Common myeloid progenitor, CD34-positive (primary cell): ENCODE measurements around the gene CDKN2B-AS1.

Experiments used
- CTCF ChIA-PET: fragments of 350-600 bp; sonication (Branson Sonifier 250); formaldehyde crosslinking; loops from one replicate; lab custom pipeline; 2021; ENCODE audit warnings: antibody characterized with exemption; lab: Charles Lee
- POLR2A ChIA-PET: fragments of 350-600 bp; sonication (Branson Sonifier 250); formaldehyde crosslinking; loops from one replicate; lab custom pipeline; 2021; ENCODE audit warnings: antibody characterized with exemption; lab: Charles Lee
- DNase-seq, 3 donors: peaks; one replicate each; pipeline versions ENCODE4 v3.0.0 to v3.0.0-alpha.2; 2013
- H3K27ac ChIP-seq, 2 experiments: 1 replicate in 1 of 2; 2 replicates in 1 of 2; pipeline ENCODE4 v1.7.0; 2013; ENCODE audit warnings: inconsistent platforms in 2 of 2, low read length in 2 of 2, mild to moderate bottlenecking in 2 of 2, low read depth in 1 of 2, moderate library complexity in 1 of 2; ENCODE audit not compliant: severe bottlenecking in 2 of 2, insufficient read depth in 1 of 2, poor library complexity in 1 of 2
- H3K27me3 ChIP-seq, 5 experiments: replicated peaks in 2 of 5; 1 replicate in 3 of 5; 2 replicates in 2 of 5; pipeline versions ENCODE4 v1.6.1 to v1.7.0; 2013; ENCODE audit warnings: low read length in 4 of 5, mild to moderate bottlenecking in 2 of 5, moderate library complexity in 2 of 5, inconsistent platforms in 1 of 5; ENCODE audit not compliant: insufficient read depth in 5 of 5, control insufficient read depth in 4 of 5
- H3K36me3 ChIP-seq, 4 experiments: 1 replicate in 2 of 4; 2 replicates in 2 of 4; pipeline versions ENCODE4 v1.6.1 to v1.7.0; 2013; ENCODE audit warnings: low read length in 3 of 4, control low read depth in 1 of 4, mild to moderate bottlenecking in 1 of 4; ENCODE audit not compliant: control insufficient read depth in 4 of 4, insufficient read depth in 4 of 4
- H3K4me1 ChIP-seq, 4 experiments: 1 replicate in 3 of 4; 2 replicates in 1 of 4; pipeline versions ENCODE4 v1.6.1 to v1.7.1; 2013; ENCODE audit warnings: low read length in 3 of 4, mild to moderate bottlenecking in 3 of 4, control low read depth in 1 of 4, inconsistent platforms in 1 of 4, moderate library complexity in 1 of 4; ENCODE audit not compliant: control insufficient read depth in 4 of 4, insufficient read depth in 4 of 4; ENCODE audit errors: control extremely low read depth in 1 of 4
- H3K4me3 ChIP-seq, 7 experiments: 1 replicate in 4 of 7; 2 replicates in 3 of 7; pipeline versions ENCODE4 v1.5.1 to v1.7.0; 2013; ENCODE audit warnings: mild to moderate bottlenecking in 7 of 7, low read length in 6 of 7, moderate library complexity in 6 of 7, inconsistent platforms in 2 of 7, low read depth in 2 of 7, control low read depth in 1 of 7; ENCODE audit not compliant: insufficient read depth in 4 of 7, control insufficient read depth in 1 of 7; ENCODE audit errors: extremely low read depth in 1 of 7
- H3K9me3 ChIP-seq, 5 experiments: 1 replicate in 4 of 5; 2 replicates in 1 of 5; pipeline versions ENCODE4 v1.6.1 to v1.7.1; 2013; ENCODE audit warnings: low read length in 4 of 5, mild to moderate bottlenecking in 2 of 5, inconsistent platforms in 1 of 5, low read depth in 1 of 5, moderate library complexity in 1 of 5; ENCODE audit not compliant: control insufficient read depth in 4 of 5, insufficient read depth in 2 of 5; ENCODE audit errors: control extremely low read depth in 1 of 5
- WGBS: methylation state at CpG from one replicate; pipeline ENCODE4 v1.1.5; 2013; ENCODE audit not compliant: insufficient coverage; 5-methylcytosine and 5-hydroxymethylcytosine counted together

Gene CDKN2B-AS1

DNA sequence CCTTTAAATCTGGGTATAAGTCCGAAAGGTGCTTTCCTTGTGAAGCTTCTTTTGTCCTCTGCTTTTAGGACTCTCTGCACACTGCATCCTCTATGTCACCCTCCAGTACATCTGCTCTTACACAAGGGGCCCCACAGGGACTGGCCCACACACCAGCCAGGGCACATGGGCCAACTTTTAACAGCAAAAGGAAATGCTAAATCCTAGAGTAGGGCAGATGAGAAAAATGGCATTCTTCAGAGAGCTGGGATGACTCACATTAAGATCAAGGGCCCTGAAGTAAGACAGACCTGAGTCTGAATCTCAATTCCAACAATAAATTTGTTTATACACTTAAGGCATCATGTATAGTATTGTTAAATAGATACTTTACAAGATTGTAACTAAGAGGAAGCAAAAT, 54.8 kb downstream of the CDKN2B-AS1 start:
- H3K4me1 ChIP-seq = peaks cover 7 to 21% (median 14%) of the 10 kb centered on the region in 4 experiments
- no peak overlapping the region for H3K4me3 ChIP-seq
- DNase-seq = no peak
- ChIA-PET POLR2A (no interaction called here), CTCF (interaction anchor here (1.1 to 4.1 kb wide), 3 partner anchors 9 to 236 kb away, joined by 3 to 26 read pairs (median 5); no protein-coding TSS in a partner anchor)
- 100% methylated on average over 1 of the region's 1 CpG for WGBS
- H3K27ac ChIP-seq = no peak overlapping the region
- peaks cover 15 to 80% (median 59%) of the 10 kb centered on the region in 5 experiments for H3K27me3 ChIP-seq
- H3K36me3 ChIP-seq = no peaks in the 10 kb centered on the region
- no peaks in the 10 kb centered on the region for H3K9me3 ChIP-seq

DNA sequence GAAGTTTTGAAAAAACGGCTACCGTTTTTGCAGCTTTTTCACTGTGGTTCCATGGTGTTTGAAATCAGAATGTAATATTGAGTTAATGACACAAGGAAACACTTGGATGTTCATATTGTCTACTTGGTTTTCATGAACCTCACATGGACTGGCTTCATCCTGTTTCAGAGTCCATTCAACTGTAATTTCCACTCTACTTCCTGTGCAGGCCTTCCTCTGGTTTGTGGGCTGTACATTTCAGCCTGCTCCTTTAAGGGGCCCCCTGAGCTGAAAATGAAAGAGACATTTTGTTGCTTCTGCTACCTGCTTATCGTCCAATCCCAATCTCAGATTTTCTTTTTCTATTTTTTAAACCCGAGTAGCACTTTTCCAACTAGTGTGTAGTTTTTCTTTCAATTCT, 56.3 kb downstream of the CDKN2B-AS1 start:
- Histone ChIP-seq H3K27me3 (peaks cover 13 to 75% (median 57%) of the 10 kb centered on the region in 5 experiments), H3K4me1 (peaks cover 7 to 21% (median 14%) of the 10 kb centered on the region in 4 experiments), H3K4me3 (peak overlapping the region in 1 of 7 experiments; percentile 13), H3K27ac (no peak overlapping the region), H3K9me3 (no peaks in the 10 kb centered on the region), H3K36me3 (no peaks in the 10 kb centered on the region)
- ChIA-PET POLR2A (no interaction called here), CTCF (interaction anchor here (2.0 to 4.1 kb wide), 2 partner anchors 11 to 237 kb away, joined by 5 to 26 read pairs; no protein-coding TSS in a partner anchor)
- DNase-seq = peak; percentile 77 to 96 (median 94)
- WGBS = 0% methylated on average over 3 of the region's 4 CpGs

DNA sequence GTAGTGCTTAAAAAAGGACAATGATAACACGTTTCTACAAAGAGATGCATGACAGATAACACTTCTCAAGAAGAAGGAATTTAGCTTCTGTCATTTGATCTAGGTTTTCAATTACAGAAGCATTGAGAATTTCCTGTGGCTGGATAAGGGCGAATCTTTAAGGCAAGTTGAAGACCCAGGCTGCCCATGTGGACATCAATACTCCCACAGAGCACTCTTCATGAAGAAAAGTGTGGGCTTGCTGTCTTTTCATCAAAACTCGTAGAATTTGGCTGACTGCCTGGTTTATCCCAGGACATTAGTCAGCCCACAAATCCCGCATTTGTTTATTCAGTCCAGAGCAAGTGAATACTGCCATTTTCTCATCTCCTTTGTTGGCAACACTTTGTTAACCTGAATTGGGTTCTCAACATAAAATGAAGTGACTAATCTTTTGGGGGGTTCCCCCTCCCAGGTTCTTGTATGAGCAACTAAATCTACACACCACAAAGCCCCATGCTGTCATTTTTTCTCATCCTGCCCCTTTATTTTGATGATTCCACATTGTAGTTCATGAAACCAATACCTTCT, 57.9 kb downstream of the CDKN2B-AS1 start:
- POLR2A ChIA-PET = no interaction called here
- peak in 2 of 3 donors; percentile 50 to 55 for DNase-seq
- Histone ChIP-seq H3K9me3 (no peaks in the 10 kb centered on the region), H3K27ac (no peak overlapping the region), H3K4me3 (no peak overlapping the region), H3K36me3 (no peaks in the 10 kb centered on the region), H3K4me1 (peaks cover 7 to 21% (median 14%) of the 10 kb centered on the region in 4 experiments), H3K27me3 (peaks cover 7 to 73% (median 49%) of the 10 kb centered on the region in 5 experiments)
- WGBS = 75% methylated on average over 4 of the region's 4 CpGs
- CTCF ChIA-PET = interaction anchor here (0.8 to 4.1 kb wide), 4 partner anchors 10 to 16 kb away, joined by 3 to 26 read pairs (median 3); no protein-coding TSS in a partner anchor

DNA sequence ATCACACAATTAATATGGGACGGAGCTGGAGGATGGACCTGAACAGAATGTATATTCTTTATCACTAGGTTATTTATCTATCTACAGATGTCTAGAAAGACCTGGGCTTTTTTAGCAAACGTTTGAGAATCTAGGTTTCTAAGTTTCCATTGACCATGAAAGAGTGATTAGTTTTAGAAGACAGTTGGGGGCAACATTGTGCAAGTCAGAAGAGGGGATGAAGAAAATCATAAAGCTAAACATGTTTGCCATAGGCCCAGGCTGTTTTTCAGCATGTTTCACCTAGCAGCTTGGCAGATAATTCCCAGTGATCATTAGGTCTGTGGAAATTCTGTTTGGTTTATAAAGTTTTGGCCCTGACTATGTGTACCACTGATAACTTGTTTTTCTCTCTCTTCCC, 58.6 kb downstream of the CDKN2B-AS1 start:
- Histone ChIP-seq H3K27me3 (peaks cover 7 to 72% (median 51%) of the 10 kb centered on the region in 5 experiments), H3K27ac (no peak overlapping the region), H3K9me3 (peaks cover 0 to 2% (median 0%) of the 10 kb centered on the region in 5 experiments), H3K4me3 (no peak overlapping the region), H3K36me3 (no peaks in the 10 kb centered on the region), H3K4me1 (peaks cover 7 to 21% (median 14%) of the 10 kb centered on the region in 4 experiments)
- 33% methylated on average over 1 of the region's 2 CpGs for WGBS
- ChIA-PET POLR2A (no interaction called here), CTCF (interaction anchor here (0.8 to 1.0 kb wide), 3 partner anchors 11 to 15 kb away, joined by 3 to 4 read pairs (median 3); no protein-coding TSS in a partner anchor)
- no peak for DNase-seq

DNA sequence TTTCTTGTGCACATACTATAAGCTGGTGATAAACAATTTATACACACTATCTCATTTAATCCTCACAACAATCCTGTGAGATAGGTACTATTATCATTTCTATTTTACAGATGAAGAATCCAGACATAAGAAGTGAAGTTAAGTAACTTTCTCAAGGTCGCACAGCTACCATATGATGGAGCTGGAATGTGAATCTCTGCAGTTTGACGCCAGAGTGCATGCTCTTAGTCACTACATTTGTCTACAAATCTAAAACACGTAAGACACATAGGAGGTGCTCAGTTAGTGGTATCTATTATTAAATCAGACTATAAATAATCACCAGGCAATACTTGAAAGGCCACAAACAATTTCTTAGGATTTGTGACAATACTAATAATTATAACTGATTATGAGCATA, 59.5 kb downstream of the CDKN2B-AS1 start:
- H3K27me3 ChIP-seq = peaks cover 2 to 73% (median 52%) of the 10 kb centered on the region in 5 experiments
- H3K9me3 ChIP-seq = peaks cover 0 to 6% (median 5%) of the 10 kb centered on the region in 5 experiments
- WGBS = no CpG with 5 or more reads among the region's 3 CpGs
- no peak overlapping the region for H3K27ac ChIP-seq
- no peaks in the 10 kb centered on the region for H3K36me3 ChIP-seq
- H3K4me3 ChIP-seq = no peak overlapping the region
- ChIA-PET CTCF (interaction anchor here (1.0 kb wide), 1 partner anchor 16 kb away, joined by 4 read pairs; no protein-coding TSS in a partner anchor), POLR2A (no interaction called here)
- DNase-seq = no peak
- peaks cover 7 to 21% (median 14%) of the 10 kb centered on the region in 4 experiments for H3K4me1 ChIP-seq

DNA sequence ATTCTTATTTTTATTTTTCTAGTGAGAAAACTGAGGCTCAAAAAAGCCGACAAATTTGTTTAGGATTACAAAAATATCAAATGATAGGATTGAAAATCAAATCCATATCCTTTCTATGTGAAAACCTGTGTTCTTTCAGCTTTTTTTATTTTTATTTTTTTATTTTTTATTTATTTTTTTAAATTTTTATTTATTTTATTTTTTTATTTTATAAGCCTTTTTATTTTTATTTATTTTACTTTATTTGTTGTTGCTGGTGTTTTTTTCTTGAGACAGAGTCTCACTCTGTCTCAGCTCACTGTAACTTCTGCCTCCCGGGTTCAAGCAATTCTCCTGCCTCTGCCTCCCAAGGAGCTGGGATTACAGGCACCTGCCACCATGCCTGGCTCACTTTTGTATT, 59.9 kb downstream of the CDKN2B-AS1 start:
- H3K9me3 ChIP-seq = peaks cover 0 to 10% (median 5%) of the 10 kb centered on the region in 5 experiments
- no CpG with 5 or more reads among the region's 2 CpGs for WGBS

DNA sequence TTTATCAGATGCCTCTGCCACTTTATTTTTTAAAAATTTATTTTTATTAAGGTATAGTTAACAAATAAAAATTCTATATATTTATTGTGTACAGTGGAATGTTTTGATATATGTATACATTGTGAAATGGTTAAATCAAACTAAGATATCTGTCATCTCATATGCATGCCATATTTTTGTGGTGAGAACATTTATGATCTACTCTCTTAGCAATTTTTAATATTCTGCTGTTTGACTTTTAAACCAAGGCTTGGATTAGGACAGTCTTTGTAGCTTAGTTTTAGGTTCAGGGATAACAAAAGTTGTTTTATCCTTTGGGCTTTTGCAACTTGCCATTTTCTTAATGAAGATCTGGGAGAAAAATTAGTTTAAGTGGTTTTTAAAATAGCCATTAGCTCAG, 60.5 kb downstream of the CDKN2B-AS1 start:
- Histone ChIP-seq H3K27ac (no peak overlapping the region), H3K4me1 (peaks cover 7 to 20% (median 12%) of the 10 kb centered on the region in 4 experiments), H3K4me3 (no peak overlapping the region), H3K36me3 (no peaks in the 10 kb centered on the region), H3K9me3 (peaks cover 0 to 10% (median 5%) of the 10 kb centered on the region in 5 experiments), H3K27me3 (peaks cover 0 to 75% (median 51%) of the 10 kb centered on the region in 5 experiments)
- no peak for DNase-seq
- ChIA-PET CTCF (no interaction called here), POLR2A (no interaction called here)

More for the DNA sequence above, 59.9 kb downstream of the CDKN2B-AS1 start:
- no peak for DNase-seq
- Histone ChIP-seq H3K27ac (no peak overlapping the region), H3K4me3 (no peak overlapping the region), H3K27me3 (peaks cover 0 to 73% (median 51%) of the 10 kb centered on the region in 5 experiments), H3K4me1 (peaks cover 7 to 21% (median 14%) of the 10 kb centered on the region in 4 experiments), H3K36me3 (no peaks in the 10 kb centered on the region)
- CTCF ChIA-PET = interaction anchor here (1.0 kb wide), 1 partner anchor 16 kb away, joined by 4 read pairs; no protein-coding TSS in a partner anchor
- POLR2A ChIA-PET = no interaction called here
